Measurements from ENCODE around the gene MAST4. TPM values are rescaled to one million over a fixed set of nuclear protein-coding genes. Genes with fewer than 3 reads are reported as not detected.

Gene MAST4
- total RNA-seq, 2 donors from 2014 or later, result 41.1 to 64.8 TPM

GRCh38 chr5:66769839-66770617, 173.8 kb downstream of the MAST4 start:
- peak; percentile 24 for DNase-seq
- ATAC-seq, result peak; percentile 73 to 78
- intact Hi-C loops (cut with DNase I), result no loop called here

GRCh38 chr5:66777868-66778267, 181.7 kb downstream of the MAST4 start:
- intact Hi-C loops (cut with DNase I), result no loop called here
- ATAC-seq, result no peak
- no peak for DNase-seq

- intact Hi-C loops (cut with DNase I), result no loop called here
- ATAC-seq (no peak), DNase-seq (no peak)
Measured at GRCh38 chr5:66779528-66779927, 183.3 kb downstream of the MAST4 start.

GRCh38 chr5:66788556-66788955, 192.4 kb downstream of the MAST4 start:
- DNase-seq (no peak), ATAC-seq (peak in 1 of 2 donors; percentile 34)
- intact Hi-C loops (cut with DNase I), result no loop called here

DNA sequence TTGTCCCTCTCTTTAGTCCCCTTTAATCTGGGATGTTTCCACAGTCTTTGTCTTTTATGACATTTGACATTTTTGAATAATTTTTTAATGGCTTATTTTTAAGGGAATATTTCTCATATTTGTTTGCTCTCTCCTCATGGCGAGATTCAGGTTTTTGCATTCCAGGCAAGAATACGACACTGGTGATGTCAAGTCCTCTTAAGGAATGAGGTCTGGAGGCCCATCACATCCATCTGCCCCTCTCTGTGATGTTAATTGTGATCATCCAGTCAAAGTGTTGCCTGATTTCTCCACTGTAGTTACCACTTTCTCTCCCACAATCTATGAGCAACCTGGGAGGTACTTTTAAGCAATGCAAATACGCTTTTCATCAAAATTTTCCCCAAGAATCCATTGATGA, 193.2 kb downstream of the MAST4 start:
- intact Hi-C loops (cut with DNase I), result no loop called here
- no peak for ATAC-seq
- no peak for DNase-seq

- intact Hi-C loops (cut with DNase I), result no loop called here
- ATAC-seq (no peak), DNase-seq (no peak)
Measured at GRCh38 chr5:66793049-66793448, 196.9 kb downstream of the MAST4 start.

DNA sequence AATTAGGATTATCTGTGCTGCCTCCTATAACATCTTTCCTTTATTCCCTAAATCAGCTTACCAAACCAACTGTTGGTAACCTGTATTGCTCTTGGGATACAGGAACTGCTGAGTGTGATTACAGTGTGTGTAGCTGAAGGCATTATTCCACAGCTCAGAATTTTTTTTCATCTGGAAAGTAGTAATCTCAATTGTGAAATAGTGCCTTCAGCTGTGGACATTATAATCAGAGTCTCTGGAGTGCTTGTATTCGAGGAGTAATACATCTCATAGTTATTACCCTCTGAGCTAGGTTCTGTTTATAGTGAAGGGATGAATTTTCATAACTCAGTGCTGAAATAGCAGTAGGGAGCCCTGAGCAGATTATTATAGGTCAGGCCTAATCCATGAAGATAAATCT, 199.5 kb downstream of the MAST4 start:
- ATAC-seq, result no peak
- intact Hi-C loops (cut with DNase I), result no loop called here
- no peak for DNase-seq

- DNase-seq (no peak), ATAC-seq (peak in 1 of 2 donors; percentile 65)
- intact Hi-C loops (cut with DNase I), result no loop called here
Measured at GRCh38 chr5:66796305-66797292, 200.4 kb downstream of the MAST4 start.

DNA sequence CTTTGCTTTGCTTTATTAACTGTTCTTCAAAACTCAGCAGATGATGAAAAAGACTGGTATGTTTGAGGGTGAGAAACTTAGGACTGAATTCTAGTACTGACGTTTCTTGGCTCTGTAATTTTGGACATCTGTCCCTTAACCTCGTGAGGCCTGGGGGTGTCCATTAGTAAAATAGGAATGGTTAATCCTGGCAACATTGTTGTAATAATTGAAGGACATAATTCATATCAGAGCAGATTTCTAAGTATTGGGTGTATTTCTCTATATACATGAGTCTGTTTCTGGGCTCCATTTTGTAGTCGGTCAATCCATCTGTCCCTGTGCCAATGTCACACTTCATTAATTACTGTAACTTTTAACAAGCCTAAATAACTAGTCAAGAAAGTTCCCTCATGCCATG, 206.7 kb downstream of the MAST4 start:
- intact Hi-C loops (cut with DNase I), result no loop called here
- DNase-seq (no peak), ATAC-seq (no peak)

GRCh38 chr5:66805514-66806430, 209.6 kb downstream of the MAST4 start:
- no peak for DNase-seq
- peak in 1 of 2 donors; percentile 25 for ATAC-seq
- intact Hi-C loops (cut with DNase I), result no loop called here

DNA sequence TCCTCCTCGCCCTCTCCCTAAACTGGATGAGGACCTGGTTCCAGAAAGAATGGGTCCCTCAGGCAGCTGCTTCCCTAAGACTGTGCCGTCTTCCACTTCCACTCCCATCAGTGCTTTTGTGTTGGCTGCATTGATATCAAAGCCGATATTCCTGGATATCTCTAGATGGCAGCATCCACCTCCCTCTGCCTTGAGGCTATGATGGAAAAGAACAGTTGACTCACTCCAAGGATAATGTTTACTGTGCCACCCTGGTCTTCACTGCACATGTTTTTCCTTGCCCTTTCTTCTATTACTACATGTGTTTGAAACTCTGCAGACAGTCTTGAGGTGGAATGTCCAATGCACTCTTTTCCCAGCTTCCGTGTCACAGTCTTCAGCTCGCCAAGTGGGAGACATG, 211.6 kb downstream of the MAST4 start:
- intact Hi-C loops (cut with DNase I), result no loop called here

GRCh38 chr5:66808663-66809062, 212.5 kb downstream of the MAST4 start:
- ATAC-seq, result no peak
- DNase-seq, result no peak
- intact Hi-C loops (cut with DNase I), result no loop called here

More for the DNA sequence above, 211.6 kb downstream of the MAST4 start:
- ATAC-seq, result peak; percentile 78 to 85
- DNase-seq, result no peak

DNA sequence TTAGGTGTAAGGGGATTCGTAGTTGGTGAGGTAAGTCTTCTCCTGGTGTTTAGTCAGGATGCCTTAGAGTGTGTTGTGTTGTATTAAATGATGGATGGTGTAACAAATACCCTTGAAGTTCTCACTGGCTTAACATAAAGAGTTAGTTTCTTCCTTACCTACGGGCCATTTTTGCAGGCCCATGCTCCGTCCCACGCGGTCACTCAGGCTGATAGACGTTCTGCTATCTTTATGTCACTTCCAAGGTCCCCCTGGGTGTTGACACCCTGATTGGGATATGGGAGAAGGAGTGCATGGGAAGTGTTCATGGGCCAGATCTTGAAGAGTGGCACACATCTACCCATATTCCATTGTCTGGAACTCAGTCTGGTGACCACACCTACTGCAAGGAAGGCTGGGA, 214.0 kb downstream of the MAST4 start:
- no peak for DNase-seq
- intact Hi-C loops (cut with DNase I), result loop anchor here (5.0 to 10.0 kb wide), 4 partner anchors 55 to 397 kb away; no protein-coding TSS in a partner anchor
- ATAC-seq, result no peak

DNA sequence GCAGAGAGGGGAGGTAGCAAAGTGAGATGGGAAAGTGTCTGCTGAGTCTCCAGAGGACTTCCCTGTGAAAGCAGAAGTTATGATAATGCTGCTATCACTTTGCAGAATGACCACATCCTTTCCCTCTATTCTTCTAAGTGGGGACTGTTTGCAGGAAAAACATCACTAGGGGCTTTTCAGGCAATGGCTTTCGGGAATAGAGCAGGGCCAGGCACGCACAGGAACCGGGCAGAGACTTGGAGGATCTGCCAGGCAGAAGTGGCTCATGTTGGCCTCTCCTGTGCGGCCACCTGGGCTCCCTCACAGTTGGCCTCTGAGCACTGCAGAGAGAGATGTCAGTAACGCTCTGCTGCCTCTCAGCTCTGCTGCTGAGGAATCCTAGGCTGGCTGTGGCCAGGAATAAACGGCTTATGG, 214.7 kb downstream of the MAST4 start:
- DNase-seq (no peak), ATAC-seq (no peak)
- intact Hi-C loops (cut with DNase I), result loop anchor here (5.0 to 10.0 kb wide), 4 partner anchors 54 to 396 kb away; no protein-coding TSS in a partner anchor

DNA sequence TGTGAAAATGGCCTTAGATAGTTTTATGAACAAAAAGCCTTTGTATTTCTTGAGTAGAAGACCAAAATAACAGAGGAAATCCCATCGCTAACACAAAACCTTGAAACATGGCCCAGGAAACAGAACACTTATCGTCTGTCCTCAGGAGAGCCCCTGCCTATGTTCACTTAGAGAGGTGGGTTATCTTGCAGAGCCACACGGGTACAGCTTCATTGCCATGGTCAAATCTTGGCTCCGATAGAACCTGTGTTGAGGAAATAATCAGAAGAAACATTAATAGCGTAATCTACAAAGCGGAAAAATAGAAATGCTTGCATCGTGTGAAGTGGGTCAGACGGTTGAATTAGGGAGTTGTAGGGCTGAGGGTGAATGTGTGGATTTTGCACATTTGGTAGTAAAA, 216.1 kb downstream of the MAST4 start:
- no peak for DNase-seq
- intact Hi-C loops (cut with DNase I), result loop anchor here (5.0 to 10.0 kb wide), 4 partner anchors 53 to 395 kb away; no protein-coding TSS in a partner anchor
- no peak for ATAC-seq

GRCh38 chr5:66813306-66813705, 217.1 kb downstream of the MAST4 start:
- ATAC-seq (no peak), DNase-seq (no peak)
- intact Hi-C loops (cut with DNase I), result loop anchor here (5.0 to 10.0 kb wide), 4 partner anchors 51 to 394 kb away; no protein-coding TSS in a partner anchor

DNA sequence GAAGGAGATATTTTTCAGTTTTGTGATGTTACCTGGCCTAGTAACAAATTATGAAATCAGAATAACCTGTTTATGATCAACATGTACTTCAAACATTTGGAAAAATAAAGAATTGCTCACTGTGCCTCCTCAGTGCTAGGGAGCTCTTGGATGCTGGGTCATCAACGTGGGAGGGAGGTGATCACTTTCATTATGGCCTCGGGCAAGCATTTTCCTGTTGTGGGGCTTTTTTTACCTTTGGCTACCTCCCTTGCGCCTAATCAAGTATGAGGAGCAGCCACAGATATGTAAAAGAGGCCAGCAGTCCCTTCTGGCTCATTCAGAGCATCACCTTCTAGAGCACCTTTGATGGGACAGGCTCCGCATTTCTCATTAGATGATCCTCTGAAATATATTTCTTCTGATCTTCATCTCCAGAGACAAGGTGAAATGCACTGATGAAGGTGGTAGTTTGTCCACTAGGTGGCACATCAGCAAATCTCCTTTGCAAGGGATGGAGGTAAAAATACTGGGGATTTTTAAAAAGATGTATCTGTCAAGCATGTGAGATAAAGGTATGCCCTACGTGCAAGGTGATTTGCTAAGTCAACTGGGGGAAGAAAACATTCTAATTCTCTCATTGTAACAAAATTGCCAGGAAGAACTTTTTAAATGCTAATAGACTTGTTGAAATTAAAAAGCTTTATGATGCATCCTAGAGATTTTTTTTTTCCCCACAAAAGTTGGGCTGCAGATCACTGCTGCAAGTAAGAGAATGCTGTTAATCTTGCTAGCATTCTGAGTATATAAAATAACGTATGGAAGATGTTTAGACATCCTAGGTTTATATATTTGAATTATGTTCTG, 218.2 kb downstream of the MAST4 start:
- DNase-seq (no peak), ATAC-seq (peak in 1 of 2 donors; percentile 67)
- intact Hi-C loops (cut with DNase I), result loop anchor here (5.0 to 10.0 kb wide), 4 partner anchors 50 to 393 kb away; no protein-coding TSS in a partner anchor

Measured in left cardiac atrium (tissue), 4 donors.